ENCODE results near the gene EPB41.

Gene EPB41

DNA sequence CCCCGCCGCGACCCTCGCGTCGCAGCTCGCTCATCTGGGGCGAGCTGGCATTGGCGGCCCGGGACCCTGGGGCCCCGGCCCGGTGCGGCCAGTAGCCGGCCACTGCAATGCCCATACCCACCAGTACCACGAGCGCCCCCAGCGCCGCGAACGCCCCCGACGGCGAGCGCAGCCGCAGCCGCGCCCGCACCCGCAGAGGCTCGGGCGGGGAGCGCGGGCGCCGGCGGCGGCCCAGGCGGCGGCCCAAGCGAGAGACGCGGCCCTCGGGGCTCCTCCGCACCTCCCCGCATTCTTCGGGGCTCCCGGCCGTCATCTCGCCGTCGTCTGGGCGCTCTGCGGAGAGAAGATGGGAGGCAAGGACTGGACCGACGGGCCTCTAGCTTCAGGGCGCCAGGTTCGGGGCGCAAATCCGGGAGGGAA, 207.2 kb downstream of the EPB41 start:
- TF ChIP-seq, protein P1, sequence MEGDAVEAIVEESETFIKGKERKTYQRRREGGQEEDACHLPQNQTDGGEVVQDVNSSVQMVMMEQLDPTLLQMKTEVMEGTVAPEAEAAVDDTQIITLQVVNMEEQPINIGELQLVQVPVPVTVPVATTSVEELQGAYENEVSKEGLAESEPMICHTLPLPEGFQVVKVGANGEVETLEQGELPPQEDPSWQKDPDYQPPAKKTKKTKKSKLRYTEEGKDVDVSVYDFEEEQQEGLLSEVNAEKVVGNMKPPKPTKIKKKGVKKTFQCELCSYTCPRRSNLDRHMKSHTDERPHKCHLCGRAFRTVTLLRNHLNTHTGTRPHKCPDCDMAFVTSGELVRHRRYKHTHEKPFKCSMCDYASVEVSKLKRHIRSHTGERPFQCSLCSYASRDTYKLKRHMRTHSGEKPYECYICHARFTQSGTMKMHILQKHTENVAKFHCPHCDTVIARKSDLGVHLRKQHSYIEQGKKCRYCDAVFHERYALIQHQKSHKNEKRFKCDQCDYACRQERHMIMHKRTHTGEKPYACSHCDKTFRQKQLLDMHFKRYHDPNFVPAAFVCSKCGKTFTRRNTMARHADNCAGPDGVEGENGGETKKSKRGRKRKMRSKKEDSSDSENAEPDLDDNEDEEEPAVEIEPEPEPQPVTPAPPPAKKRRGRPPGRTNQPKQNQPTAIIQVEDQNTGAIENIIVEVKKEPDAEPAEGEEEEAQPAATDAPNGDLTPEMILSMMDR (IDR thresholded peaks at IDR 0.05; ENCODE audit: low read depth, low read length, missing control alignments), result no peak
- in situ Hi-C loops (cut with HindIII; ENCODE audit: low sequenced_read_pairs), result no loop called here
- peak overlapping the region; percentile 67 for H3K4me3 ChIP-seq (ENCODE audit: low read depth, low read length)
- no peak for DNase-seq (ENCODE audit: low read depth)

DNA sequence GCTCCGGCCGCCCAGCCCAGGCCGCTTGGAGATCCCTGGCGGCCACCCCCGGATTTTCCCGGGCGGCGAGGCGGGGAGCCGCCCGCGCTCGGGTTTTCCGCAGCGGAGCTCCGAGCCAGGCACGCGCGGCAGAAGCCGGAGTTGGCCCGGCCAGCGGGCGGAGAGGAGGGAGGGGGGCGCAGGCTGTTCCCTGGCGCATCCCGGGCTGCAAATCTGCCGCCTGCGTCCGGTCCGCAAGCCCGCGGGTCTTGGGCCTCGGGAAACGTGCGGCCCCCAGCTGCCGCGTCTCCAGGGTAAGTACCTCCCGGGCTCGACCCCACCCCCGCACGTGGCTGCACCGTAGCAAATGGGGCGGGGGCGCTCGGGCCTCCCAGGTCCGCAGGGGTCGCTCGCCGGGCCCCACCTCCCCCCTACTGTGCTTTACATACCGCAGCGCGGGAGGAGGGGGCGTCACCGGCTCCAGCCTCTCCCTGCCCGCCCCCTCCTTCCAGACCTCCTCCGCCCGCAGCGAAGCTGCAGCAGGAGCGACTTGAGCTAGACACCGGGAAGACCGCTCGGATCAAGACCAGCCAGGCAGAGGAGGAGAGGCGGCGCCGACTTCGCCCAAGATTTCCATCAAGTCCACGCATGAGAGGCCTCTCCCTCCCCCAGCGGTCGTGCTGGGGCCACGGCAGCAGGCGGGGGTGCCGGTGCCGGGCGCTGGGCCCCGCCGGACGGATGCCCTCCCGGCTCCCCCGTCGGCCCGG, 207.7 kb downstream of the EPB41 start:
- peak overlapping the region; percentile 67 for H3K4me3 ChIP-seq (ENCODE audit: low read depth, low read length)
- no peak for DNase-seq (ENCODE audit: low read depth)
- in situ Hi-C loops (cut with HindIII; ENCODE audit: low sequenced_read_pairs), result no loop called here
- TF ChIP-seq, protein P1 (IDR thresholded peaks at IDR 0.05; ENCODE audit: low read depth, low read length, missing control alignments), result no peak

DNA sequence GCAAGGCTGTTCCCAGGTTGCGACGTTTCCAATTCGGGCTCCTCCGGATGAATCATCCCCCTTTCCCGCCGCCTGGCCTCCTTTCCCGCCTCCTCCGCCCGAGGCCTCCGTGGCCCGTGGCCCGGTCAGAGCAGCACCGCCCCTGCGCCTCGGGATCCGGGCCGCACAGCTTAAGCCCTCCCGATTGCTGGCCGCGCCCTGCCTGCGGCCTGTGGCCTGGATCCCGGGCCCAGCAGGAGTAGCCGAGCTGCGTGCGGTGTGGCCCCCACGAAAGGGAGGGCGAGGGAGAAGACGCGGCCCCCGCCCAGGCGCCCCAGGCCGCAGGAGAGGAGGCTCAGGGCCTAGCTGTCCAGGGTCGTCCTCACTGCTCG, 208.3 kb downstream of the EPB41 start:
- peak; percentile 75 for DNase-seq (ENCODE audit: low read depth)
- TF ChIP-seq, protein P1 (IDR thresholded peaks at IDR 0.05; ENCODE audit: low read depth, low read length, missing control alignments), result no peak
- H3K4me3 ChIP-seq (ENCODE audit: low read depth, low read length), result peak overlapping the region; percentile 67
- in situ Hi-C loops (cut with HindIII; ENCODE audit: low sequenced_read_pairs), result no loop called here

DNA sequence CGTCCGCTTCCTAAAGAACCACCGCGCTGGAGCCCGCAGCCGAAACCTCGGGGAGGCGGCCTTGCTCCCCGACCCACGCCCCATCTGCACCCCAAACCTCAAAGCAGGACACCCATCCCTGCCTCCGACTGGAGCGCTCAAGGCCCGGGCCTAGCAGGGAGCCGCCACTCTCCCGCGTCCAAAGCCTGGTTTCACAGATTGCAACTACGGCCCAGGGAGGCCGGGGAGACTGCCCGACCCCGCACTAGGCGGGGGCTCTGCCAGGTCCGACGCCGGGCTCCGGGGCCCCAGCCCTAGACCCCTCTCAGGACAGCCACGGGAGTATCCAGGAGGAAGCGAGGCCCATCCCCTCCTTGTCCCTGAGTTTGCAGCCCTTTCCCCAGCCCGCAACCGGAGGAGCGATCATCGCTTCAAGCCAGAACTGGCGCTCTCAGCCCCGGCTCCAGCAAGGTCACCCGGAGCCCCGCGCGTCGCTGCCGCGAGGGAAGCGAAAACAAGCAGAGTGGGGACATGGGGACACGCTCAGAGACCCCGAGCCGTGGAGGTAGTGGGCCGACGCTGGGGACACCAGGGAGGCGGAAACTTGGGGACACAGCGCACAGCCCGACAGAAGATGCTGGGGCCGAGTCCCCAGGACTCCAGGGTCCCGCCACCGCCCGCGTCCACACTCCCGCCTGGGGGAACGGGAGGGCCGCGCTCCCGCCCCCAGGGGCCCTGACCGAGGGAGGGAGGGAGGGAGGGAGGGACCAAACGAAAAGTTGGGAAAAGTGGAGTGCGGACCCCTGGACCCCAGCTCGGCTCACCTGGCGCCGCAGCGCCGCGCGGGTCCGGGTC, 208.9 kb downstream of the EPB41 start:
- in situ Hi-C loops (cut with HindIII; ENCODE audit: low sequenced_read_pairs), result no loop called here
- no peak for DNase-seq (ENCODE audit: low read depth)
- peak overlapping the region; percentile 67 for H3K4me3 ChIP-seq (ENCODE audit: low read depth, low read length)
- TF ChIP-seq, protein P1 (IDR thresholded peaks at IDR 0.05; ENCODE audit: low read depth, low read length, missing control alignments), result no peak

DNA sequence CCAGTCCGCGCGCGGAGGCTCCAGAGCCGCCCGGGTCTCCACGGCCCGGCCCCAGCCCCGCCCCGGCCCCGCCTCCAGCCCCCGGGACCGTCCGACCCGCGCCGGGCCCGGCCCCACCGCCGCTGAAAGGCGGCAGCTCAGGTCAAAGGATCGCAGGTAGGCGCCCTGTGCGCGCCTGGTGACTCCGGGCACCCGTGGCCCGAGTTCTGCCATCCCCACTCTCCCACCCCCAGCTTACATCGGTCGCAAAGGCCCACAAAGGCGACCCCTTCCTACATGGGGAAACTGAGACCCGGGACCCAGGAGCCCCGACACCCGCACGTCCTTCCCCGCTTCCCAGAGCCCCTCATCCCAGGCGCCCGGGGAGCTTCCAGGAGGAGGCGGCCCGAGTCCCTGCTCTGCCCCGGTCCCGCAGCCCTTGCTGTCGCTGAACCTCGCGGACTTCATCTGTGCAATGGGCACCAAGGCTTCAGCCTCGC, 209.6 kb downstream of the EPB41 start, which contains the start of gene TMEM200B:
Gene TMEM200B (minus strand): TSS at position 17 of the 479 bp plus-strand sequence. CDS start 2,075 bp downstream, outside the sequence.
- peak within 1 kb of the TSS; percentile 67 for H3K4me3 ChIP-seq (ENCODE audit: low read depth, low read length)
- in situ Hi-C loops (cut with HindIII; ENCODE audit: low sequenced_read_pairs), result no loop called here

More for the DNA sequence above, 209.6 kb downstream of the EPB41 start, which contains the start of gene TMEM200B:
- no peak for DNase-seq (ENCODE audit: low read depth)
- TF ChIP-seq, protein P1 (IDR thresholded peaks at IDR 0.05; ENCODE audit: low read depth, low read length, missing control alignments), result no peak

All from astrocyte of the cerebellum (primary cell).